ENCODE results near the gene VASH1. TPM values are rescaled to one million over a fixed set of nuclear protein-coding genes. Genes with fewer than 3 reads are reported as not detected.
A peak's percentile ranks its signal among the peaks of the same experiment; 100 is the strongest.

VASH1 gene
- total and polyA plus RNA-seq, 9 donors = 18.6 to 61.2 (median 55.3) TPM

GRCh38 chr14:76776428-76777251 lies 15.4 kb downstream of the VASH1 start:
- H3K4me1 ChIP-seq (ENCODE audit: control insufficient read depth, insufficient read depth, low read length) = peaks cover 43% of the 10 kb centered on the region
- no peaks in the 10 kb centered on the region for H3K9me3 ChIP-seq (replicated peaks; ENCODE audit: control insufficient read depth, low read depth, low read length)
- H3K4me3 ChIP-seq (ENCODE audit: low read length) = no peak overlapping the region
- H3K27ac ChIP-seq (ENCODE audit: low read length) = no peak overlapping the region
- no peaks in the 10 kb centered on the region for H3K27me3 ChIP-seq (ENCODE audit: control insufficient read depth, insufficient read depth, low read length)
- peaks cover 78% of the 10 kb centered on the region for H3K36me3 ChIP-seq (ENCODE audit: control insufficient read depth, insufficient read depth, low read length)
- no peak for DNase-seq
- 79% methylated on average over 3 of the region's 10 CpGs for WGBS (ENCODE audit: insufficient coverage)

GRCh38 chr14:76777721-76778120 lies 16.5 kb downstream of the VASH1 start:
- 57% methylated on average over 1 of the region's 9 CpGs for WGBS (ENCODE audit: insufficient coverage)
- Histone ChIP-seq H3K9me3 (replicated peaks; ENCODE audit: control insufficient read depth, low read depth, low read length) (no peaks in the 10 kb centered on the region), H3K4me1 (ENCODE audit: control insufficient read depth, insufficient read depth, low read length) (peaks cover 47% of the 10 kb centered on the region), H3K4me3 (ENCODE audit: low read length) (no peak overlapping the region), H3K36me3 (ENCODE audit: control insufficient read depth, insufficient read depth, low read length) (peaks cover 83% of the 10 kb centered on the region), H3K27ac (ENCODE audit: low read length) (no peak overlapping the region), H3K27me3 (ENCODE audit: control insufficient read depth, insufficient read depth, low read length) (no peaks in the 10 kb centered on the region)
- no peak for DNase-seq

GRCh38 chr14:76778546-76779215 lies 17.4 kb downstream of the VASH1 start:
- Histone ChIP-seq H3K9me3 (replicated peaks; ENCODE audit: control insufficient read depth, low read depth, low read length) (no peaks in the 10 kb centered on the region), H3K4me1 (ENCODE audit: control insufficient read depth, insufficient read depth, low read length) (peaks cover 43% of the 10 kb centered on the region), H3K27me3 (ENCODE audit: control insufficient read depth, insufficient read depth, low read length) (no peaks in the 10 kb centered on the region), H3K36me3 (ENCODE audit: control insufficient read depth, insufficient read depth, low read length) (peaks cover 92% of the 10 kb centered on the region), H3K27ac (ENCODE audit: low read length) (no peak overlapping the region), H3K4me3 (ENCODE audit: low read length) (no peak overlapping the region)
- 85% methylated on average over 10 of the region's 16 CpGs for WGBS (ENCODE audit: insufficient coverage)
- DNase-seq = no peak

GRCh38 chr14:76779221-76780057 lies 18.2 kb downstream of the VASH1 start:
- Histone ChIP-seq H3K9me3 (replicated peaks; ENCODE audit: control insufficient read depth, low read depth, low read length) (no peaks in the 10 kb centered on the region), H3K27me3 (ENCODE audit: control insufficient read depth, insufficient read depth, low read length) (no peaks in the 10 kb centered on the region), H3K36me3 (ENCODE audit: control insufficient read depth, insufficient read depth, low read length) (peaks cover 92% of the 10 kb centered on the region), H3K4me3 (ENCODE audit: low read length) (no peak overlapping the region), H3K27ac (ENCODE audit: low read length) (no peak overlapping the region), H3K4me1 (ENCODE audit: control insufficient read depth, insufficient read depth, low read length) (peaks cover 39% of the 10 kb centered on the region)
- DNase-seq = no peak
- WGBS (ENCODE audit: insufficient coverage) = 87% methylated on average over 7 of the region's 7 CpGs

GRCh38 chr14:76780058-76780345 lies 18.7 kb downstream of the VASH1 start:
- WGBS (ENCODE audit: insufficient coverage) = 92% methylated on average over 2 of the region's 2 CpGs
- Histone ChIP-seq H3K4me1 (ENCODE audit: control insufficient read depth, insufficient read depth, low read length) (peaks cover 43% of the 10 kb centered on the region), H3K4me3 (ENCODE audit: low read length) (no peak overlapping the region), H3K9me3 (replicated peaks; ENCODE audit: control insufficient read depth, low read depth, low read length) (no peaks in the 10 kb centered on the region), H3K36me3 (ENCODE audit: control insufficient read depth, insufficient read depth, low read length) (peaks cover 91% of the 10 kb centered on the region), H3K27me3 (ENCODE audit: control insufficient read depth, insufficient read depth, low read length) (no peaks in the 10 kb centered on the region), H3K27ac (ENCODE audit: low read length) (no peak overlapping the region)
- no peak for DNase-seq

GRCh38 chr14:76780360-76780759 lies 19.1 kb downstream of the VASH1 start:
- H3K27ac ChIP-seq (ENCODE audit: low read length) = no peak overlapping the region
- no peak overlapping the region for H3K4me3 ChIP-seq (ENCODE audit: low read length)
- H3K36me3 ChIP-seq (ENCODE audit: control insufficient read depth, insufficient read depth, low read length) = peaks cover 89% of the 10 kb centered on the region

GRCh38 chr14:76780875-76781647 lies 19.8 kb downstream of the VASH1 start:
- WGBS (ENCODE audit: insufficient coverage) = 66% methylated on average over 6 of the region's 11 CpGs
- Histone ChIP-seq H3K27ac (ENCODE audit: low read length) (no peak overlapping the region), H3K4me3 (ENCODE audit: low read length) (no peak overlapping the region), H3K9me3 (replicated peaks; ENCODE audit: control insufficient read depth, low read depth, low read length) (no peaks in the 10 kb centered on the region), H3K27me3 (ENCODE audit: control insufficient read depth, insufficient read depth, low read length) (no peaks in the 10 kb centered on the region), H3K36me3 (ENCODE audit: control insufficient read depth, insufficient read depth, low read length) (peaks cover 87% of the 10 kb centered on the region), H3K4me1 (ENCODE audit: control insufficient read depth, insufficient read depth, low read length) (peaks cover 43% of the 10 kb centered on the region)
- DNase-seq = no peak

More at GRCh38 chr14:76780360-76780759, 19.1 kb downstream of the VASH1 start:
- no peak for DNase-seq
- Histone ChIP-seq H3K9me3 (replicated peaks; ENCODE audit: control insufficient read depth, low read depth, low read length) (no peaks in the 10 kb centered on the region), H3K27me3 (ENCODE audit: control insufficient read depth, insufficient read depth, low read length) (no peaks in the 10 kb centered on the region), H3K4me1 (ENCODE audit: control insufficient read depth, insufficient read depth, low read length) (peaks cover 43% of the 10 kb centered on the region)
- 41% methylated on average over 4 of the region's 5 CpGs for WGBS (ENCODE audit: insufficient coverage)

- no peaks in the 10 kb centered on the region for H3K27me3 ChIP-seq (ENCODE audit: control insufficient read depth, insufficient read depth, low read length)
- H3K4me1 ChIP-seq (ENCODE audit: control insufficient read depth, insufficient read depth, low read length) = peaks cover 39% of the 10 kb centered on the region
- no CpG with 5 or more reads among the region's 2 CpGs for WGBS (ENCODE audit: insufficient coverage)
- H3K9me3 ChIP-seq (replicated peaks; ENCODE audit: control insufficient read depth, low read depth, low read length) = no peaks in the 10 kb centered on the region
- H3K27ac ChIP-seq (ENCODE audit: low read length) = no peak overlapping the region
- peaks cover 87% of the 10 kb centered on the region for H3K36me3 ChIP-seq (ENCODE audit: control insufficient read depth, insufficient read depth, low read length)
- no peak for DNase-seq
- H3K4me3 ChIP-seq (ENCODE audit: low read length) = no peak overlapping the region
Observed at GRCh38 chr14:76781648-76782051, 20.4 kb downstream of the VASH1 start.

GRCh38 chr14:76782115-76782884 lies 21.0 kb downstream of the VASH1 start:
- Histone ChIP-seq H3K9me3 (replicated peaks; ENCODE audit: control insufficient read depth, low read depth, low read length) (no peaks in the 10 kb centered on the region), H3K36me3 (ENCODE audit: control insufficient read depth, insufficient read depth, low read length) (peaks cover 88% of the 10 kb centered on the region), H3K4me1 (ENCODE audit: control insufficient read depth, insufficient read depth, low read length) (peaks cover 39% of the 10 kb centered on the region), H3K27me3 (ENCODE audit: control insufficient read depth, insufficient read depth, low read length) (no peaks in the 10 kb centered on the region), H3K27ac (ENCODE audit: low read length) (peak overlapping the region; percentile 42), H3K4me3 (ENCODE audit: low read length) (no peak overlapping the region)
- DNase-seq = no peak
- WGBS (ENCODE audit: insufficient coverage) = 38% methylated on average over 6 of the region's 10 CpGs
